Choroid plexus epithelial cell (primary cell): ENCODE results near the gene OVCA2.

Experiments used
- DNase-seq: peaks from one replicate; pipeline ENCODE4 v3.0.0-alpha.2; 2010; ENCODE audit warnings: low read depth
- H3K4me3 ChIP-seq: 2 replicates; pipeline ENCODE4 v1.5.1; 2011; ENCODE audit warnings: low read depth, mild to moderate bottlenecking, control low read depth, low read length, moderate library complexity
- CTCF ChIP-seq: conservative IDR thresholded peaks from 2 replicates; pipeline ENCODE4 v1.5.1; 2011; ENCODE audit warnings: low read depth, mild to moderate bottlenecking, control low read depth, inconsistent platforms, low read length, moderate library complexity

The OVCA2 gene

GRCh38 chr17:2068031-2068518, 26.3 kb downstream of the OVCA2 start:
- TF ChIP-seq CTCF = peak; percentile 36
- DNase-seq = peak; percentile 83
- H3K4me3 ChIP-seq = no peak overlapping the region

- peak; percentile 74 for DNase-seq
- no peak for TF ChIP-seq CTCF
- H3K4me3 ChIP-seq = no peak overlapping the region
Observed at GRCh38 chr17:2068519-2069051, 26.8 kb downstream of the OVCA2 start.

DNA sequence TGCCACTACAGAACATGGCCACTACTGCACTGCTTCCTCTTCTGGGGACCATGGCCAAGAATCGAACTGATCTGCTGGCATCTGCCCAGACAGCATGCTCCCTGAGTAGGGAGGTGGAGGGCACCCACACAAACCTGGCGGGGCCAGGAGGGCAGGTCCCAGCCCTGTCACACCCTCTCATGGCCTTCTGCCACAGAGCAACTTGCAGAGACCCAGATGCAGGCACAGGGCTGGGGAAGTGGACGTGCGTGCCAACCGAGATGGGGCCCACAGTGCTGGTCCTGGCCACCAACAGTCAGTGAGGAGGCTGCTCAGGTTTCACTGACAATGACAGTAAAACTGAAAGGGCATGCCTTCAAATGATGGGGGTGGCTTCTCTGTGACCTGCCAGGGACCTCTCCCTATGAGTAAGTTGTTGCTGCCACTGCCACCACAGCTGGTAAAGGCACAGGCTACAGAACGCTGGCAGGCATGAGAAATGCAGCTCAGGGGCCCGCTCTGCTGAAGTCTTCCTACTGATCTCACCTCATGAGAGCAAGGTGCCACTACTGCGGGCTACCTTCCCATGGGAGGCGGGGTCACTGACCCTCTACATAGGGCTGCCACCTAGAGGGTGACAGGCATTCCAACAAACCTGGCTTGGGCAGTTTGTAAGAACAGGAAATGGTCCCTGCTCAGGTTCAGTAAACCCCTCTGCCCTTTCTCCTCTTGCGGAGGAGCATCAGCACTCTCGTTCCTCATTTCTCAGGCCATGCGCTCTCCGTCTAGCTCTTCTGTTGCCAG, 28.6 kb downstream of the OVCA2 start:
- TF ChIP-seq CTCF = no peak
- DNase-seq = no peak
- H3K4me3 ChIP-seq = no peak overlapping the region

DNA sequence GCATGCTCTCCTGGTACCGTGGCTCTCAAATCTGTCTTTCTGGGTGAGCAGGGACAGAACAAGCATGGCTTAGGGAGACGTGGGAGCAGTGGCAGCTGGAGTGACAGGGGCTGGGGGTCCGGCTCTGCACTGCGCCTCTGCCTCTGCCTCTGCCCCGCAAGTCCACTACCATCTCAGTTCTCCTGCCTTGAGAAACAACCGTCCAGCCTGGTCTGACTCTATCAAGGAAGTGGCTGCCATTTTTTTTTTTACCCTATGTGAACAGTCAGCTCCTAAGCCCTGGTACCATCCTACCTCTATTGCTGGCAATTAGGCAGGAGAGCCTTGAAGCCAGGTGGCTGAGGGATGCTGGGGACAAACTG, 29.2 kb downstream of the OVCA2 start:
- H3K4me3 ChIP-seq = no peak overlapping the region
- DNase-seq = no peak
- TF ChIP-seq CTCF = no peak

- peak; percentile 86 for DNase-seq
- H3K4me3 ChIP-seq = no peak overlapping the region
- TF ChIP-seq CTCF = peak; percentile 23
Observed at GRCh38 chr17:2071455-2072281, 29.8 kb downstream of the OVCA2 start.

DNA sequence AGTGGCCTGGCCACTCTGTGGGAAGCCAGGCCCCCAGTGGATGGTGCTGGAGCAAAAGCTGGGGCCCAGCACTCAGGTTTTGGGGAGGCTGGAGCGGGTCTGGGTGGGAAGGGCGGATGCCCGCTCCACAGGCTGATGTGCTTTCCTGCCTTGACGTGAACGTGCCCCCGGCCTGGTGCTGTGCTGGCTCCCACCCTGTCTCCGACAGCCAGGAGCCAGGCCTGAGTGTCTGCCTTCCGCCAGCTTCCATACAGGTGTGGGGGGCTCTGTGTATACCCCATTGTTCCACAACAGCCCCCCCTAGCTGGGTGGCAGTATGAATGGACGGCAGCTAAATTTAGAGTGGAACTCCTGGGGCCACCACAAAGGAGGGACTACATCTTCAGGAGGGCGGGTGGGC, 33.1 kb downstream of the OVCA2 start:
- DNase-seq = no peak
- TF ChIP-seq CTCF = no peak
- H3K4me3 ChIP-seq = no peak overlapping the region
